GM13977 (cell line): ENCODE results near the gene FAM184B.
A peak's percentile ranks its signal among the peaks of the same experiment; 100 is the strongest.

Experiments used
- DNase-seq: peaks from one replicate; pipeline ENCODE4 v3.0.0; 2012; ENCODE audit warnings: low spot score
- CTCF ChIP-seq: IDR thresholded peaks from 2 replicates; pipeline ENCODE4 v1.5.1; 2012; ENCODE audit warnings: mild to moderate bottlenecking, control low read depth; ENCODE audit not compliant: insufficient read depth; ENCODE audit errors: extremely low read depth, missing control alignments
- in situ Hi-C: fragments of 300-500 bp; cut with MboI; formaldehyde crosslinking; loops from one replicate; pipeline ENCODE4 v1.12.0; 2022; ENCODE audit warnings: low sequenced_read_pairs, low pct_unique_long_range_greater_than_20kb, mixed read lengths, inconsistent platforms; ENCODE audit not compliant: unreplicated experiment

Gene FAM184B

GRCh38 chr4:17614416-17615299 is 166.8 kb downstream of the FAM184B start, which contains the start of gene MED28:
Gene MED28, plus strand, starts transcription at chr4:17614641. Its CDS starts 14 bp downstream, at chr4:17614655.
- peak; percentile 94 for DNase-seq
- in situ Hi-C loops, result no loop called here
- TF ChIP-seq CTCF, result no peak

- DNase-seq, result no peak
- no peak for TF ChIP-seq CTCF
- in situ Hi-C loops, result no loop called here
Measured at GRCh38 chr4:17613761-17614415, 167.5 kb downstream of the FAM184B start.

- DNase-seq, result no peak
- TF ChIP-seq CTCF, result no peak
- in situ Hi-C loops, result no loop called here
Measured at GRCh38 chr4:17605236-17605635, 176.2 kb downstream of the FAM184B start.

GRCh38 chr4:17599826-17600225 is 181.6 kb downstream of the FAM184B start:
- in situ Hi-C loops, result no loop called here
- DNase-seq, result no peak
- TF ChIP-seq CTCF, result no peak

GRCh38 chr4:17597517-17597916 is 183.9 kb downstream of the FAM184B start:
- TF ChIP-seq CTCF, result no peak
- in situ Hi-C loops, result no loop called here

GRCh38 chr4:17595471-17596005 is 185.9 kb downstream of the FAM184B start:
- peak; percentile 42 for DNase-seq
- in situ Hi-C loops, result no loop called here
- no peak for TF ChIP-seq CTCF

More at GRCh38 chr4:17597517-17597916, 183.9 kb downstream of the FAM184B start:
- no peak for DNase-seq
